HG02884 (cell line): ENCODE measurements around the gene SPDYE3.
"Not testable (repeated sequence)": the region's sequence is repeated elsewhere in the genome, so short reads cannot be mapped to it uniquely, and the experiment has no call there.

ENCODE experiments used
- ATAC-seq: cut with Tn5 transposase; IDR thresholded peaks from one replicate; pipeline ENCODE4 v1.9.1; 2021; ENCODE audit warnings: mild to moderate bottlenecking, moderate library complexity; ENCODE audit not compliant: unreplicated experiment

The SPDYE3 gene

DNA sequence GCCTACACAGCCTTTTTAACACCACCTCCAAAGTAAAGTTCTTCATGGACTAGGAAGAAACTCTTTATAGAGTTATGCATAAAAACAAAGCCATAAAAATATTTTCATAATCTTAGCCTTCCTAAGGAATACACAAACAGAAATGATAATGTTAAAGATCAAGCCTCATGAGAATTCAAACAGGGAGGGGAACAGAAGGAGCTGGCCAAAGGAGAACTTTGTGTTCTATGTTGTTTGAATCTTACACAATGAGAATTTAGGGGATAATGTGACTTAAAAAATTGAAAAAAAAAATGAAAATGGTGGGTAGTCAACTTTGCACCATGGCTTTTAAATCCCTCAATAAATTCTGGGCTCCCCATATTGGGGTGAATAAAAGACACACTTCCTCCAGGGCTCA is 41.3 kb downstream of the SPDYE3 start:
- no peak for ATAC-seq

DNA sequence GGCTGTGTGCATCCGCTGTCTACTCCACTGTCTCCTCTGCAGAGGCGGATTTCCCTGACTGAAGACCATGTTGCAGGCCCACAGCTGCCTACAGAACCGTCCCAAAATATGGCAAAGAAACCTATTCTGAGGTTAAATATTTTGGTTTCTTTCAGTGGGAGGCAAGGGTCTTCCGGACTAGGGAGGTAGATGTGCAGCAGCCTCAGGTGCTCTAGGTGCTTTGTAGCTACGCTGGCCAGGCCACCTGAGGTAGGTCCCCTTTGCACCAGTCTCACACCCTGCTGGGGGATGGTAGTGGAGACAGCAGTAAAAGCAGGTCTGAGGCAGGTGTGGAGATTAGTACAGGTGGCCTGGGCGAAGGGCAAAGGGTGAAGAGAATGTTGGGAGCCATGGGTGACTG is 42.3 kb downstream of the SPDYE3 start:
- no peak for ATAC-seq

DNA sequence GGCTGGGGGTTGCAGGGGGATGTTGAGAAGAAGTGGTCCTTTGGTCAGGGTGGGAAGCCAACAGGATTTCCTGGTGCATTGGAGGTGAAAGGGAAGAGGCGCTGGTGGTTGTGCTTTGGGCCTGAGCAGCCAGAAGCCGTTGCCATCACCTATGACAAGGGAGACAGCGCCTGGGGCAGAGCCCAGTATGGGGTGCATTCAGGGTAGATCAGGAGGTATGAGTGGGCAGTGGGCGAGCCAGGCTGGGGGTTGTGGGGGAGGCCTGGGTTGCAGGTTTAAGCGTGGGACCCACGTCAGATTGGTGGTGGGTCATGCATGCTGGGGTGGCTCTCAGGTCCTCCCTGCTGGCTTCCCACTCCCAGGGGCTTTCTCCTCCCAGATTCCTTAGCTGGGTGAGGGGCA is 44.2 kb downstream of the SPDYE3 start:
- no peak for ATAC-seq

DNA sequence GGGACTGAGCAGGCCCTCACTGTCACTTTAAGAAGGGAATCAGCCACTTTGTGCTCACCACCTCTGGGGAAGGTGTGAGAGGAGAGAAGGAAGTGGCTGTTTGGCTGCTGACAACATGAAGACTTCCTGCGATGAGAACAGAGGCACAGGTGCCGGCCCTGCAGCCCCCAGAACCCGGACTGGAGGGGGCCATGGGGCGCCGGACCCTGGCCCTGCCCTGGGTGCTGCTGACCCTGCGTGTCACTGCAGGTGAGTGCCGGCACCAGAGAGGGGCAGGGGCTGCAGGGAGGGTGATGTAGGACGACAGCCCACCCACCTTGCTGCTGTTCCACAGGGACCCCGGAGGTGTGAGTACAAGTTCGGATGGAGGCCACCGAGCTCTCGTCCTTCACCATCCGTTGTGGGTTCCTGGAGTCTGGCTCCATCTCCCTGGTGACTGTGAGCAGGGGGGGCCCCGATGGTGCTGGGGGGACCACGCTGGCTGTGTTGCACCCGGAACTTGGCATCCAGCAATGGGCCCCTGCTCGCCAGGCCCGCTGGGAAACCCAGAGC is 44.8 kb downstream of the SPDYE3 start:
- not testable (repeated sequence) for ATAC-seq

- no peak for ATAC-seq
These were observed 45.6 kb downstream of the SPDYE3 start for GRCh38 chr7:100352984-100353684.

DNA sequence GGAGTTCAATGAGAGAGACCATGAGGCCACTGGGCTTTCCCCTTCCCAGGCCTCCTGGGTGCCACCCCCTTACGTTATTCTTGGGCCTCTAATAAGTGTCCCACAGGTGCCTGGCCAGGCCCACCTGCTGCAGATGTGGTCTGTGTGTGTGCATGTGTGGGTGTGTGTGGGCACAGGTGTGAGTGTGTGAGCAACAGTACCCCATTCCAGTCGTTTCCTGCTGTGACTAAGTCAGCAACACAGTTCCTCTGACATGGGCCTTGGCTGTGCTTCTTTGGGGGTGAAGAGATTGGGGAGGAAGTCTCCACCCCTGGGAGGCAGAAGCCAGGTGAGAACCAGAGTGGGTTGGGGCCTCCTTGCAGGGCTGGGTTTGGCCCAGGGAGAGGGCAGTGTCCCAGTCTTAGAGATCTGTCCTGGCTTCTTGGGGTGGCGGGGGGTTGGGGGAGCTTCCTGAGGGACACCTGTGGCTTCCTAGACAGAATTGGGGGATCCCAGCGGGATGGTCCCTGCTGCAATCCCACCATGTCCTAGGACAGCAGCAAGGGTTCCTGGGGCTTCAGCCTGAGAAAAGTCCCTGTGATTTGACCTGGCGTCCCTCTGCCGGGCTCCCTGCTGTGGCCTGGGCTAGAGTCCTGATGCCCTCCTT is 46.3 kb downstream of the SPDYE3 start:
- ATAC-seq: no peak

- ATAC-seq: no peak
These were observed 49.0 kb downstream of the SPDYE3 start for GRCh38 chr7:100356416-100357068.

DNA sequence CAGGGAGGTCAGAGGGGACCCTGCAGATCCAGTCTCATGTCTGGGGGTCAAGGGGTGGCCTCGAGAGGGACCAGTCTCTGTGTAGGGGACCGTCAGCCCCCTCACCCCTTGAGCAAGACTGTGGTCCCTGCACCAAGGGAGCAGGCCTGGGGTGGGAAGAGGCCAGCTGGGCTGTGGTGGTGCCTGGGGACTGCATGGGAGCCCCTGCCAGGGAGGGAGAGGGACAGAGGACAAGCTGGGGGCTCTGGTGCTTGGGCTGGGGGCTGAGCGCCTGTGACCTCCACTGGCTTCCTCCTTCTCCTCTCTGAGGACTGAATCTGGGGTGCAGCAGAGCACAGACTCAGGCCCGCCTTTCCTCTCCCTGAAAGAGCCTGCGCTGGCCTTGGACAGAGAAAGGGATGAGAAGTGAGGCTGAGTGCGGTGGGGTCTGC is 49.6 kb downstream of the SPDYE3 start:
- ATAC-seq: no peak

DNA sequence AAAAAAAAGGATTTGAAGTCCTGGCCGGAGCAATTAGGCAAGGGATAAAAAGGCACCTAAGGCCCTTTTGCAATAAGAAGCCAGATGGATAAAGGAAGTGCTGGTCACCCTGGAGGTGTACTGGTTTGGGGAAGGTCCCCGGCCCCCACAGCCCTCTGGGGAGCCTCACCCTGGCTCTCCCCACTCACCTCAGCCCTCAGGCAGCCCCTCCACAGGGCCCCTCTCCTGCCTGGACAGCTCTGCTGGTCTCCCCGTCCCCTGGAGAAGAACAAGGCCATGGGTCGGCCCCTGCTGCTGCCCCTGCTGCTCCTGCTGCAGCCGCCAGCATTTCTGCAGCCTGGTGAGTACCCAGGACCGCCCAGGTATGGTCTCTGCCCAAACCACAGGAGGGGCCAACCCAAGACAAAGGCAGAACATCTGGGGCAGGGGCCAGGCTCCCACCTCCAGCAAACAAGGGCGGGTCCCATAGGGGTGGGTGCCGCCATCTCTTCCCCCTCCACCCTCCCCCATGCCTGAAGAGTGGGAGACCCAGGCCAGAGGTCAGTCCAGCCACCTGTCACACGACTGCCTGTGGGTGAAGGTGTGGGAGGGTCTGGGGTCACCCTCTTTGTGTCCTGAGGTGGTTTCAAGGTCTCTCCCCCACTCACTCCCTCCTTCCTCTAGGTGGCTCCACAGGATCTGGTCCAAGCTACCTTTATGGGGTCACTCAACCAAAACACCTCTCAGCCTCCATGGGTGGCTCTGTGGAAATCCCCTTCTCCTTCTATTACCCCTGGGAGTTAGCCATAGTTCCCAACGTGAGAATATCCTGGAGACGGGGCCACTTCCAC is 50.7 kb downstream of the SPDYE3 start, which contains the start of gene PILRB:
Gene PILRB, plus strand, starts transcription at position 91 of the 830 bp plus-strand sequence. Its CDS starts 186 bp downstream, at position 277.
- ATAC-seq: no peak

- ATAC-seq: no peak
These were observed 51.3 kb downstream of the SPDYE3 start for GRCh38 chr7:100358857-100359212.

DNA sequence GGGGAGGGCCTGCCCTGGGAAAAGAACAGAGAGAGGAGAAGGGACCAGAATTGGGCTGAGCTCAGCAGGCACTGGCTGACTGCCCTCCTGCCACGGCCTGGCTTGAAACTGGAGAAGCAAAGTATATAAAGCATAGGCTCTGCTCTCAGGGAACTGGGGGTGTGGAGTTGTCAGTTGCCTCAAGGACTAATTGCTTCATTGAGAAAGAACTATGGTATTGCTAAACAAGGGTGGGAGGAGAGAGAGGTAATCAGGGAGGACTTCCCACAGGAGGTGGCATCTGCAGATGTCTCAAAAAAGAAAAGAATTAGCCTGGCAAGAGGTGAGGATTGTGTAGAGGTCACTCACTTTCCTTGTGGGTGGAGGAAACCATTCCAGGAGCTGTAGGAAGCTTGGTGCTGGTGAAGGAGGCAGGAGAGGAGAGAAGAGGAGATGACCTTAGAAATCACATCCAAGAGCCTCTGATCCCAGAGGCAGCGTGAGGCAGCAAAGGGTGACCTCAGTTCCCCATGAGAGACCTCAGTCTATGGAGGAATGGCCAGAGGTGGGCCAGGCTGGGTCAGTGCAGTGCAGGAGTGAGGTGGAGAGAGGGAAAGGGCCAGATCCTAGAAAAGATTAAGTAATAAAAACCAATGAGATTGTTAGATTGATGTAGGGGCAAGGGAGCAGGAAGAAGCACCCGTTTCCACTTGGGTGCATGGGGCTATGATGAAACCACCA is 52.8 kb downstream of the SPDYE3 start:
- no peak for ATAC-seq

DNA sequence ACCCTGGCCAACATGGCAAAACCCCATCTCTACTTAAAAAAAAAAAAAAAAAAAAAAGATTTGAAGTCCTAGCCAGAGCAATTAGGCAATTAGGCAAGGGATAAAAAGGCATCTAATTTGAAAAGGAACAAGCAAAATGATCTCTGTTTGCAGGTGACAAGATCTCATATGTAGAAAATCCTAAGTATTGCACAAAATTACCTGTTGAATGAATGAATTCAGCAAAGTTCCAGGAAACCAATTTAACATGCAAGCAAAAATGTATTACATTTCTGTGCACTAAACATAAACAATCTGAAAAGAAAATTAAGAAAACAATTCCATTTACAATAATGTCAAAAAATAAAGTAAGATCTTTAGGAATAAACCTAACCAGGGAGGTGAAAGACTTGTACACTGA is 55.6 kb downstream of the SPDYE3 start:
- no peak for ATAC-seq

- ATAC-seq: not testable (repeated sequence)
These were observed 56.3 kb downstream of the SPDYE3 start for GRCh38 chr7:100363797-100364196.

DNA sequence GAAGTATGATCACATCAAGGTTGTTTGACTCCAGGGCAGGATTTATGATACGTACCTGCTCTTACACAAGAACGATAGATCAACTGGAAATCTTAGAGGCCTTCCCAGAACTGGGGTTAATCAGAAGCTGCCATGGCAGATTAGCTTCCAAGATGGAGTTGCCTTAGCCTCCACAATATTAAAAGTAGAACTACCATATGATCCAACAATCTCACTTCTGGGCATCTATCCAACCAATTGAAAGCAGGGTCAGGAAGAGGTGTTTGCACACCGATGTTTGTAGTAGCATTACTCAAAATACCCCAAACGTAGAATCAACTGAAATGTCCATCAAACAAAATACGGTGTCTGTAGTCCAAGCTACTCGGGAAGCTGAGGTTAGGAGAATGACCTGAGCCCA is 57.0 kb downstream of the SPDYE3 start:
- ATAC-seq: no peak

DNA sequence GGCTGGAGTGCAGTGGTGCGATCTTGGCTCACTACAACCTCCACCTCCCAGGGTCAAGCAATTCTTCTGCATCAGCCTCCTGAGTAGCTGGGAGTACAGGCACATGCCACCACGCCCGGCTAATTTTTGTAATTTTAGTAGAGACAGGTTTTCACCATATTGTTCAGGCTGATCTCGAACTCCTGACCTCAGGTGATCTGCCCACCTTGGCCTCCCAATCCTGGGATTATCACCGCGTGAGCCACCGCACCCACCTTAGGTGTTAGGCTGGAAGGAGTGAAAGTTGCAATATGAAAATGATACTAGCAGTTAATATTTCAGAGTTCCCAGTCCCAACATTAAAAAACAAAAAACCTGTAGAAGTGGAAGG is 58.5 kb downstream of the SPDYE3 start:
- ATAC-seq: not testable (repeated sequence)

GRCh38 chr7:100366411-100367250 is 59.1 kb downstream of the SPDYE3 start:
- ATAC-seq: no peak

- no peak for ATAC-seq
These were observed 59.7 kb downstream of the SPDYE3 start for GRCh38 chr7:100367251-100367620.

- no peak for ATAC-seq
These were observed 60.4 kb downstream of the SPDYE3 start for GRCh38 chr7:100367676-100368613.
